HL-60/S4 (cell line): ENCODE results near the gene LEMD2.

ENCODE experiments used
- in situ Hi-C: fragments of 300-500 bp; cut with MboI; formaldehyde crosslinking; loops from 2 replicates; pipeline ENCODE4 v1.14.3; 2022; ENCODE audit warnings: low sequenced_read_pairs

The LEMD2 gene

DNA sequence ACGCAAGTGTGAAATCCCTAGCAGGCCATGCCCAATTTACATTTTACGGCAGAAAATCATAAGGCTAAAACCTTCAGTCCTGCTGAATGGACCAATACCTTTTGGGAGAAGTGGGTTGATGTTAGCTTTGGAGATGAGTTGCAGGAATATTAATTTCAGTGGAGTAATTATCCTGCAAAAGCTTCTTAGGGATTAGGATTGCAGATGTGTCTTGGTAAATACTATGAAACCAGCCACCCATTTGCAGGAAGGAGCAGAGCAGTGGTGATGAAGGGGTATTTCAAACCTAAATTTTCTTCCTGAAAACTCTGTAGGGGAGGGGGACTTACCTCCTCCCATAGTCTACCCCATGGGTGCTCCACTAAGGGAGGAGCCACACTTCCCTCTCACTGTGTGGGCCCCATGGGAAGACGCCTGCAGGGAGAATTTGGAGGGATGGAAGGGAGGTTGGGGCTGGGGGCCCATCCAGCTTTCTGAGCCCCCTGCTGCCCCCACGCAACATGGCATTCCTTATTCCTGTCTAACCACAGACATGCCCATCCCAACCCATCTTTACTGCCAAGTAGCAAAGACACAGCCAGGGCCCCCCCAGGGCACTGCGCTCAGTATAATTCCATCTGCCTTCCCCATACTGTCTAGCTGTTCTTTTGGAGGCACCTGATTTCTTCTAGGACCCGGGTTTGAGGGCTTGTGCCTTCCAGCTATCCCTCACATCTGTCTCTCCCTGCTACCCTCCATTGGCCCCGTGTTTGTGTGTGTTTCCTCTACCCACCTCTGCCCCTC lies 62.8 kb downstream of the LEMD2 start:
- in situ Hi-C loops = no loop called here

GRCh38 chr6:33725222-33725621 lies 63.7 kb downstream of the LEMD2 start:
- in situ Hi-C loops = no loop called here

GRCh38 chr6:33724102-33725023 lies 64.6 kb downstream of the LEMD2 start:
- in situ Hi-C loops = no loop called here

- in situ Hi-C loops = no loop called here
These were observed 65.4 kb downstream of the LEMD2 start for GRCh38 chr6:33723371-33724085.

- in situ Hi-C loops = no loop called here
These were observed 66.8 kb downstream of the LEMD2 start for GRCh38 chr6:33722103-33722623.

DNA sequence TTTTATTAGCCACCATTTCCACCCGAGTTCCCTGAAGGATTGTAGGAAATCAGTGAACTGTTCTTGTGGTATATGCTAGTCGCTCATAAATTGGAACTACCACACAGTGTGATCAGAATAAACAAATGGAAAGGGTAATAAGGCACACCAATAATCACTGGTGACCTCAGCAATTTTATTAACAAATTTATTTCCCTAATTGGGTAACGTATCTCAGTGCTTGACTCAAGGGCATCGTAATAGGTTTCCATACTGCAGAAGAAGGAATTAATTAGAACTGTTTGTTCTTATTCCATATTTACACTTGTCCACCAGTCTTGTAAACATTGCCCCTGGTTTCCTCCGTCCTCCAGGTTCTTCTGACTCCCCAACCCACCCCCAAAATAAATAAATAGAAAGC lies 67.4 kb downstream of the LEMD2 start:
- in situ Hi-C loops = no loop called here
